ENCODE results near the gene SPATA45.
"Not testable (repeated sequence)": the region's sequence is repeated elsewhere in the genome, so short reads cannot be mapped to it uniquely, and the experiment has no call there.

Gene SPATA45

DNA sequence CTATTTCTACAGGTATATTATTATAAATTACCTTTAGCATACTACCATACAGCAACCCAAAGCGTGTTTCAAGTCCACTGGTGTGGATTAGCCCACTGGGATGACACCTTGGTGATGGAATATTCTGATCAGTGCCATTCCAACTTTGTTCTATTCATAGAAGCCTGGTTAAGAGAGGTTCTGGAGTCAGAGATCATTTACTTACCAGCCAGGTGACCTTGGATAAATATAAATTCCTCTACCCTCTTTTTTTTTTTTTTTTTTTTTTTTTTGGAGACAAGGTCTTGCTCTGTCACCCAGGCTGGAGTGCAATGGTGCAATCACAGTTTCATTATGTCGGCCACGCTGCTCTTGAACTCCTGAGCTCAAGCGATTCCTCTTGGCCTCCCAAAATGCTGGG, at the start of gene SPATA45:
TSS of gene SPATA45 (minus strand) at position 101 of the 400 bp plus-strand sequence. CDS start 11,500 bp downstream, outside the sequence.
- DNase-seq = no peak

DNA sequence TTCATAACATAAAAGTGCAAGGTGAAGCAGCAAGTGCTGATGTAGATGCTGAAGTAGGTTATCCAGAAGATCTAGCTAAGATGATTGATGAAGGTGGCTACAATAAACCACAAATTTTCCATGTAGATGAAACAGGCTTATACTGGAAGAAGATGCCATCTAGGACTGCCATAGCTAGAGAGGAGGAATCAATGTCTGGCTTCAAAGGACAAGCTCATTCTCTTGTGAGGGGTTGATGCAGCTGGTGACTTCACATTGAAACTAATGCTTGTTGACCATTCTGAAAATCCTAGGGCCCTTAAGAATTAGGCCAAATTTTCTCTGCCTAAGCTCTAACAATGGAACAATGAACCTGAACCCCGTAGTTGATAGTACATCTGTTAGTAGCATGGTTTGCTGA, 44.7 kb upstream of the SPATA45 start:
- DNase-seq = no peak

DNA sequence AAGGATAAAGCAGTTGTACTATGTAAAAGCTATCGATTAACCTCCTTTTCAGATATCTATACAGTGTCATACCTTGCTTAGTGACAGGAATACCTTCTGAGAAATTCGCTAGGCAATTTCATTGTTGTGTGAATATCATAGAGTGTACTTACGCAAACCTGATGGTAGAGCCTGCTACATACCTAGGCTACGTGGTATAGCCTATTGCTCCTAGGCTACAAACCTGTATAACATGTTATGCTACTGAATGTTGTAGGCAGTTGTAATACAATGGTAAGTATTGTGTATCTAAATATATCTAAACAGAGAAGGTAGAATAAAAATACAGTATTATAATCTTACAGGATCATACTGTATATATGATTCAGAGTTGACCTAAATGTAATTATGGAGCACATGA, 37.1 kb upstream of the SPATA45 start:
- DNase-seq = no peak

DNA sequence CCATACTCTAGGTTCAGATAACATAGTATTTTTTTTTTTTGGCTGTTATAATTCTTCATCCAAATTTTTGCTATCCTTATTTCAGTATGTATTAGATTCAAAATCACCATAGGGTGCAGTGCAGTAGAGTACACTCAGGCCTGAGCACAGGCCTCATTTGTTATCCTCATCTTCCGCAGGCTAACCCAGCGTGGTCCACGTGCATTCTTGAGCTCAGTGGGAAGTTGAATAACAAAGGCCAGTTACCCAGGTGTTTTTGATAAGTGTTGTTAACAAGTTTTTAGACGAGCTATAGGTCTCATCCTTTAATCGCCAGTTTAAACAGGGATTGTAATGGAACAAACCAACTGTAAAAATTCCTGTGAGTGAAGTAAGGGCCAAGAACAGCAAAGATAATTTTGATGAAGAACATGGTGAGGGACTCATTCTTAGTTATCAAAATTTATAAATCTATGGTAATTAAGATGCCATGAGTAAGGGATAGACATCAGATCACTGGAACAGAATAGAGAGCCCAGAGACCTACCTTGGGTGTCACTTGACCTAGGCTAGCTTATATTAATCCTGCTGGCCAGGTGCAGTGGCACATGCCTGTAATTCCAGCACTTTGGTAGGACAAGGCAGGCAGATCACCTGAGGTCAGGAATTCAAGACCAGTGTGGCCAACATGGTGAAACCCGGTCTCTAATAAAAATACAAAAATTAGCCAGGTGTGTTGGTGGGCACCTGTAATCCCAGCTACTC, 32.7 kb upstream of the SPATA45 start:
- DNase-seq = no peak

DNA sequence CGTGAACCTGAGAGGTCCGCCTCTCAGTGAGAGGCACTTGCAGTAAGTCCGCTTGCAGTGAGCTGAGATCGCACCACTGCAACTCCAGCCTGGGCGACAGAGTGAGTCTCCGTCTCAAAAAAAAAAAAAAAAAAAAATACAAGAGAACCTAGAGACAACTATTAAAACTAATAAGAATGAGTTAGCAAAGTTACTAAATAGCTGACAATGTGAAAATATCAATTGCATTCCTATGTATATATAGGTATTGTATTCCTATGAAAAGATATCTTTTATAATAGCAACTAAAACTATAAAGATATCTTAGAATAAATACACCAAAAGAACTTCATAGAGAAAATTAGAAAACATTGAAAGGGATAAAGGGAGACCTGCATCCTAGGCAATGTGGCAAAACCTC, 31.0 kb upstream of the SPATA45 start:
- no peak for DNase-seq

DNA sequence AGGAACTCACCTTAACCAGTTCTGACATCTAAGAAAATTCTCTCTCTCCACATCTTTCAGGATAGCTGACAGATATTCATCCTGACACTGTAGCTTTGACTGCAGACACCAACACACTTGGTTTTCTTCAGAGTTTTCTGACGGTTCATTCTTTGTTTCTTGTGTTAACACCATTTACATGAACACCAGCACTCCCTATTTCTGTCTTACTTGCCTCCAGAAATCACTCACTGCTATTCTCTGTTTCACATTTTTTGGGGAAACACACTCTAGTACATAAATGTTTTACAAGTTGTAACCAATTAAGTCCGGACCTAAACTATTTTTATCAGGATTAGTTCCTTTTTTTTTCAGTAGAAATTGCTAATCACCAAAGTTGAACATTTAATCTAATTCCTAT, 26.1 kb upstream of the SPATA45 start:
- DNase-seq = no peak

DNA sequence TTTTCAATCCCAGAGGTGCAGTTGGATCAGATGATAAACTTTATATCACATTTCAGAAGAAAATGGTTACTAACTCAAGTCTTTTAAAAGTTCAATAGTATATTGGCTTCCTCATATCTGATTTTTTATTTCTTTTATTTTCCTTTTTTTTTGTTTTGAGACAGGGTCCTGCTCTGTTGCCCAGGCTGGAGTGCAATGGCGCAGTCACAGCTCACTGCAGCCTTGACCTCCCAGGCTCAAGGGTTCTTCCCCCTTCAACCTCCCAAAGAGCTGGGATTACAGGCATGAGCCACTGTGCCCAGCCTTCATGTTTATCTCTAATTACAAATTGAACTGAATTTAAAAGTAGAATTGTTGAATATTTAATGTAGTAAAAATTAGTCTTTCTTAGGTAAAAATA, 24.5 kb upstream of the SPATA45 start:
- no peak for DNase-seq

DNA sequence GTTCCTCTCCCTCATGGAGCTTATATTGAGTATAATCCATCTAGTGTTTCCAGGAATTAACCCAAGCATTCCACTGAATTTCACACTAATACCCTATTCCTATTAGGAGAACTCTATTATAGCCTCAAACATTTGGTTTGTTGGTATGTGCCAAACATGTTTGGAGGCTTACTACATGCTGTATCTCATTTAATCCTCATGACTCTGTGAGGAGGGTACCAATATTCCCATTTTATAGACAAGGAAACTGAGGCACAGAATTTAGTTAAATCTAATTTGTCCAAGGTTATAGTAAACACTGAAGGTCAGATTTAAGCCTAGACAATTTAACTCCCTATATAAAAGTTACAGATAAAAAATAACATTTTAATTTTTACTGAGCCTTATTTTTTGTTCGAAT, 19.7 kb upstream of the SPATA45 start:
- no peak for DNase-seq

DNA sequence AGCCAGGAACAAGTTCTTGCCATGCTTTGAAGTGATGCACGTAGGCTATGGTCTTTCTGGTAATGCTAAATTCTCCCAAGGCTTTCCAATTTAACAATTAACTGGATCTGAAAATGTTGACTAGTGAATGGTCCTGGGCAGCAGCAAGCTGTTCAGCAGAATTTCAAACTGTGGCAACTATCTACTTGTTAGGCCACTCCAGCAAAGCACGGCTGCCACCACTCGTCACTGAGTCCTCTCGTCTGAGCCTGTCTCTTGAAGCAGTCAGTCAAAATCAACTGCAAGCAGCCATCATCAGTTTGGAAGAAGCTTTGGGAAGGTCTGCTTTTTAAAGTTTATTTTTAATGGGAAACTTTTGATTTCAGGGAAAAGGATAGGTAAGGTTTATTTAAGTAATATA, 16.8 kb upstream of the SPATA45 start:
- no peak for DNase-seq

DNA sequence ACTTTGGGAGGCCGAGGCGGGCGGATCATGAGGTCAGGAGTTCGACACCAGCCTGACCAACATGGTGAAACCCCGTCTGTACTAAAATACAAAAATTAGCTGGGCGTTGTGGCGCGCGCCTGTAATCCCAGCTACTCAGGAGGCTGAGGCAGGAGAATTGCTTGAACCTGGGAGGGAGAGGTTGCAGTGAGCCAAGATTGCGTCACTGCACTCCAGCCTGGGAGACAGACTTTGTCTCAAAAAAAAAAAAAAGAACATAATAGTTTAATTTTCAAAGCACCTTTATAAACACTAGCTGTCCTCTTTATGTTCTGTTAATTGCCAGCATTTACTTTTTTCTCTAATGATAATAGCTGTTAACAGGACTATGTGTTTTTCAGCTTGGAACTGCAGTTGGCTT, 15.9 kb upstream of the SPATA45 start:
- not testable (repeated sequence) for DNase-seq

DNA sequence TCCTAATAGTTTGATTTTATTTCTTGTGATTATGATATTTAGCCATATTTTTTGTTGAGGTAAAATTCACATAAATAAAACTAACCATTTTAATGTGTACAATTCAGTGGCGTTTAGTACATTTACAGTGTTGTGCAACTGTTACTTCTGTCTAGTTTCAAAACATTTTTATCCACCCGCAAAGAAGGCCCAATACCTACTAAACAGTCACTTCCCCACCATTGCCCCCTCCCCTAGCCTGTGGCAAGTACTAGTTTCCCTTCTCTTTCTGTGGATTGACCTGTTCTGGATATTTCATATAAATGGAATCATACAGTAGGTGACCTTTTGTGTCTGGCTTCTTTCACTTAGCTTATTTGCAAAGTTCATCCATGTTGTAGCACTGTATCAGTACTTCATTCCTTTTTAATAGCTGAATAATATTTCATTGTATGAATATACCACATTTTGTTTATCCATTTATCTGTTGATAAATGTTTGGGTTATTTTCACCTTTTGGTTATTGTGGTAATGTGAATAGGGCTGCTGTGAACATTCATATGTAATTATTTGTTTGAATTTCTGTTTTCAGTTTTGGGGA, 14.8 kb upstream of the SPATA45 start:
- no peak for DNase-seq

DNA sequence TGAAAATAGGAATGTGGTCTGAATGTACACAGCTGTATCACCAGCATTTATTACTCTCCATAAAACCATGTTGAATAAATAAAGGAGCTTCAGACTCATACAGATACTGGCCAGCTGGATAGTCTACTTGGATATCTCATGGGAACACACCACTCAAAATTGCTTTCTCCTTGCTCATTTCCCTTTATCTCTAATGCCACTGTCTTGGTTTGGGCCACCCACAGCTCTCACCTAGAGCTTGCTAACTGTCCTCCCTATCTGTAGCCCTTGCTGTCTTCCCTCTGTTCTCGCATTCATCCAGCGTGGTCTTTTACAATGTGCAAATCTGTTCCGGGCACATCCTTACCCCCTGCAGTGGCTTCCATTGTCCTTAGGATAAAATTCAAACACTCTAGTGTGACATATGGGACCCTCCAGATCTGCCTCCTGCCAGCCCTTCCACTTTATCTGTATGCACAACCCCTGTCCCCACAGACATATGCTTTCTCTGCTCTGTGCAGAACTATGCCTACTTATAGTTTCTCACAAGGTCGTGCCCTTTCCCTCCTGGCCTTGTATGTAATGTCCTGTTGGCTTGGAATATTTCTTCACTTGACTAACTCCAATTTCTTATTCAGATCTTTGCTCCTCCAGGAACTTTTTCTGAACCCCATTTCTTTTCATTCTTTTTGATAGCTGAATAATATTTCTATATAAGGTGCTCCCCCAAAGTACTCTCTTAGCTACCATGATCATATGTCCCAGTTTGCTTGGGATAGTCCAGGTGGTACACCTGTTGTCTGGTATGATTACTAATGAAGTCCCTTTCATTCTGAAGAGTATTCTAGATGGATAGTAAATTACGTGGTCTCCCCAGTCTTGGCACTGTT, 13.5 kb upstream of the SPATA45 start:
- no peak for DNase-seq

DNA sequence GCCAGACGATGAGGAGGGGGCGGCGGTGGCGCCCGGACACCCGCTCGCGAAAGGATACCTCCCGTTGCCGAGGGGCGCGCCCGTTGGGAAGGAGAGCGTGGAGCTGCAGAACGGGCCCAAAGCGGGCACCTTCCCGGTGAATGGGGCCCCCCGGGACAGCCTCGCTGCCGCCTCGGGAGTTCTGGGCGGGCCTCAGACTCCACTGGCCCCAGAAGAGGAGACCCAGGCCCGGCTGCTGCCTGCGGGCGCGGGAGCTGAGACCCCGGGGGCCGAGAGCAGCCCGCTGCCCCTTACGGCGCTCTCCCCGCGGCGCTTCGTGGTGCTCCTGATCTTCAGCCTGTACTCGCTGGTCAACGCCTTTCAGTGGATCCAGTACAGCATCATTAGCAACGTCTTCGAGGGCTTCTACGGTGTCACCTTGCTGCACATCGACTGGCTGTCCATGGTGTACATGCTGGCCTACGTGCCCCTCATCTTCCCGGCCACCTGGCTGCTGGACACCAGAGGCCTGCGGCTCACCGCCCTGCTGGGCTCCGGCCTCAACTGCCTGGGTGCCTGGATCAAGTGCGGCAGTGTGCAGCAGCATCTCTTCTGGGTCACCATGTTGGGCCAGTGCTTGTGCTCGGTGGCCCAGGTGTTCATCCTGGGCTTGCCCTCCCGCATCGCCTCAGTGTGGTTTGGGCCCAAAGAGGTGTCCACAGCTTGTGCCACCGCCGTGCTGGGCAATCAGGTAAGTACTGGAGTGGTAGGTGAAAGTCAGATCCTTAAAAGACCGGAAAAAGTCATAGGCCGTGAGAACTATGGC, 11.2 kb upstream of the SPATA45 start:
- DNase-seq = peak; percentile 24

DNA sequence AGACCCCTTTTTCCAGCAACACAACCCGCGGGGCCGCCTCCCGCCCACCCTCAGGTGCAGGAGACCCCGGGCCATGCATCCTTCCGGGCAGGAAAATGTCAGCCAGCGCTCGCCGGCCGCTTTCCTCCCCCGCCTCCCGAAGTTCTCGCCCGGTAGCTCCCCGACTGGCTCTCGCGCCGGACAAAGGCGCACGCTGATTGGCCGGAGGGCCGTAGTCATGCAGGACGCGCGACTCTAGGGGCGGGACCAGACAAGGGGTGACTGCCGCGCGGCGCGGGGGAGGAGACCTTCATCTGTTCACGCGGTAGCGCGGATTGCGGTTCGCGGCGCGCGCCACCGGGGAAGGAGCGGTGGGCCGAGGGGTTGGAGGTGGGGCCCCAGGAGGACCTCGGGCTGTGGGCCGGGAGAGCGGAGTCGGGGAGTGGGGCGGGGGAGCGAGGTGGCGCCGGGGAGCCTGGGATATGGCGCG, 10.6 kb upstream of the SPATA45 start, which contains the start of gene FLVCR1:
TSS of gene FLVCR1 (plus strand) at position 284 of the 469 bp plus-strand sequence. CDS start at position 462, 178 bp downstream.
- DNase-seq = peak; percentile 95

DNA sequence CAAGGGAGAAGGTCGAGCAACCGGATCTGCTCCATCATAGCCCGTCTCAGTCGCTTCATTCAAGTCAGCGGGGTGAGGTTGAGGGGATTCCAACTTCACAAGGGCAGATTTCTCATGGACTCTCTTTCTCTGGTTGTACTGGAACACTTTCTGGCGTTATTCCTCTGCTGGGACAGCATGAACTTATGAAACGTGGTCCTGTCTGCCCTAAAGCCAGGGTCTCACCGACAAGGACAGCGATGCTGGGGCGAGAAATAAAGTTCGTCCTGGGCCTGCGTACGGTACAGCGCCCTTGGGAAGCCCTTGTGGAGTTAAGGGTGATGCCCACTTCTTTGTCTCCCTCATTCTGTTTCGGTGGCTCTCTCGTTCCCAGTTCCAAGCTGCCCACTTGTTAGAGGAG, 9.3 kb upstream of the SPATA45 start:
- no peak for DNase-seq

DNA sequence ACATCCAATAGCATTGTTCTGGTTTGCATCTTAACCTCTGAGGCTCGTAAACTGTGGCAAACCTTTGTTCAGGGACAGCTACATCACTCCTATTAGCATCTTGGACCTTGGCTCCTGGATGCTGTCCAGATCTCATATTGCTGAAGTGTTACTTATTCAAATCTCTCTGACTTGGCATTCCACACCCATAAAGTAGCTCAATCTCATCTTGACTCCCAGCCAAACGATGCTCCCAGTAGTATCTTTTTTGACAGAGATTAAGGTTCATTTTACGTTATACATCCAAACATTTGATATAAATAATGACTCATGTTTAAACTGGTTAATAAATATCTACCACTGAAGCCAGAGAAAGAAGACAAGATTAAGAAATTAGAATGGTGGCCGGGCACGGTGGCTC, 6.2 kb upstream of the SPATA45 start:
- no peak for DNase-seq

DNA sequence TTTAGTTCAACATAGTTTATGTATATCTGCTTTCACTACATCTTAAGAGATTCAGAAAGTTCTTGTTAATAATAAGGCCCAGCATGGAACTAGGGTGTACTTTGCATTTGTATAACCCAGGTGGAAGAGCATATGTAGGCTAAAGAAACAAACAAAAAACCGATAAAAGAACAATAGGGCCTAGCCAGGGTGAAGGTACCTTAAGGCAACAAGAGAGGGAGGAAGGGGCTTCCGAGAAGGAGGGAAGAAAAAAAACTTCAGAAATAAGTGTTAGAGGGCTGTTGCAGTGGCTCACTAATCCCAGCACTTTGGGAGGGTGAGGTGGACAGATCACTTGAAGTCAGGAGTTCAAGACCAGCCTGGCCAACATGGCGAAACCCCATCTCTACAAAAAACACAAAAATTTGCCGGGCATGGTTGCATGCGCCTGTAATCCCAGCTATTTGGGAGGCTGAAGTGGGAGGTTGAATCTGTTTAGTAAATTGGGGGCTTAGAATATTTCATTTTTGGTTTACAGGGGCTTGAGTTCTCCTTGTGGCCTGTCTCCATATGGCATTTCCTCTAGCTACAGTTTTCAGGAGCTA, 4.7 kb upstream of the SPATA45 start:
- no peak for DNase-seq

DNA sequence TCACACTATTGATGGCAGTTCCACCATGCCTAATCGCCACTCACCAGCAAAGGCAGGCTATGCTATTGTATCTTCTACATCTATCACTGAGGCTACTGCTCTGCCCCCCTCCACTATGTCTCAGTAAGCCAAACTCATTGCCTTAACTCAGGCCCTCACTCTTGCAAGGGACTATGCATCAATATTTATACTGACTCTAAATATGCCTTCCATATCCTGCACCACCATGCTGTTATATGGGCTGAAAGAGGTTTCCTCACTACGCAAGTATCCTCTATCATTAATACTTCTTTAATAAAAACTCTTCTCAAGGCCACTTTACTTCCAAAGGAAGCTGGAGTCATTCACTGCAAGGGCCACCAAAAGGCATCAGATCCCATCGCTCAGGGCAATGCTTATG, 2.9 kb downstream of the SPATA45 start:
- DNase-seq = not testable (repeated sequence)

DNA sequence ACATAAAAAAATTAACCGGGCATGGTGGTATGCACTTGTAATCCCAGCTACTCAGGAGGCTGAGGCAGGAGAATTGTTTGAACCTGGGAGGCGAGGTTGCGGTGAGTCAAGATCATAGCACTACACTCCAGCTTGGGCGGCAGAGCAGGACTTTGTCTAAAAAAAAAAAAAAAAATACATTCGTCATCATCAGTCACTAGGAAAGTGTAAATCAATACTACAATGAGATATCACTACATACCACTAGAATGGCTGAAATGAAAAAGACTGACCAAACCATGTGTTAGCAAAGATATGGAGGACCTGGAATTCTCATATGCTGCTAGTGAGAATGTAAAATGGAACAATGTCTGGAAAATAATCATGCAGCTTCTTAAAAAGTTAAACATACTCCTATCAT, 9.3 kb downstream of the SPATA45 start:
- DNase-seq = no peak

DNA sequence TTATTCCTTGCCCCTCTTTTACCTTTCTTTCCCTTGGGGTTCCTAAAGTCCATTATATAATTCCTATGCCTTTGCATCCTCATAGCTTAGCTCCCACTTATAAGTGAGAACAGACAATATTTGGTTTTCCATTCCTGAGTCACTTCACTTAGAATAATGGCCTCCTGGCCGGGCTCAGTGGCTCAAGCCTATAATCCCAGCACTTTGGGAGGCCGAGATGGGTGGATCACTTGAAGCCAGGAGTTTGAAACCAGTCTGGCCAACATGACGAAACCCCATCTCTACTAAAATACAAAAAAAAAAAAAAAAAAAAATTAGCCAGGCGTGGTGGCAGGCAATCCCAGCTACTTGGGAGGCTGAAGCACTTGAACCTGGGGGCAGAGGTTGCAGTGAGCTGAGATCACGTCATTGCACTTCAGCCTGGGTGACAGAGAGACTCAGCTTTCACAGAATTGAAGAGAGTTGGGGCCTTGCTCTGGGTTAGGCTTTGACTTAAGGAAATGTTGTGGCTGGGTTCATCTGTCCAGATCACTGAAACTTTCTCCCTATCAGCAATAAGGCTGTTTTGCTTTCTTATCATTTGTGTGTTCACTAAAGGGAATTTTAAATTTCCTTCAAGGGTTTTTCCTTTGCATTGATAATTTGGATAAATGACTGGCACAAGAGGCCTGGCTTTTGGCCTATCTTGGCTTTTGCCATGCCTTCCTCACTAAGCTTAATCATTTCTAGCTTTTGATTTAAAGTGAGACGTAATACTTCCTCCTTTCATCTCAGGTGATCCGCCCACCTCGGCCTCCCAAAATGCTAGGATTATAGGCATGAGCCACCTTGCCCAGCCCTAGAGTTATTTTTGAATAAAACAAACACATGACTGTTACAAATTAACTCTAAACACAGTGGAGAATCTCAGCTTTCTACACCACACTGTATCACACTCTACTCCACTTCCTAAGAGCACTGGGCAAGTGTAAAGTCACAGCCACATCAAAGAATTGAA, 13.9 kb downstream of the SPATA45 start:
- not testable (repeated sequence) for DNase-seq

DNA sequence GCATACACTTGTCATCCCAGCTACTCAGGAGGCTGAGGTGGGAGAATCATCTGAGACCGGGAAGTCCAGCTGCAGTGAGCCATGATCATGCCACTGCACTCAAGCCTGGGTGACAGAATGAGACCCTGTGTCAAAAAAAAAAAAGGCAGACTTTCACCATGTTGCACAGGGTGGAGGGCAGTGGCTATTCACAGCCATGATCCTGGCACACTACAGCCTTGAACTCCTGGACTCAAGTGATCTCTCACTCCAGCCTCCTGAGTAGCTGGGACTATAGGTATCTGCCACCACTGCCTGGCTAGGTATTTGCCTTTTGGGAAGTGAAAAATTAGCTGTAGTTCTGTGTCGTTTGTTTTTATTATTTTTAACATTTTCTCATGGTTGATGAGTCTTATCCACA, 19.1 kb downstream of the SPATA45 start:
- DNase-seq = no peak

Data from NK-92 treated with Interleukin-12 subunit alpha and Interleukin-12 subunit beta, amount 100 ng/mL, for 24 hours (cell line).